CD4-positive, alpha-beta memory T cell (primary cell): ENCODE measurements around the gene KRTCAP2. TPM values are rescaled to one million over a fixed set of nuclear protein-coding genes. Genes with fewer than 3 reads are reported as not detected.
"Not testable (repeated sequence)": the region's sequence is repeated elsewhere in the genome, so short reads cannot be mapped to it uniquely, and the experiment has no call there.

ENCODE experiments used
- CTCF ChIA-PET: fragments of 350-600 bp; sonication (Branson Sonifier 250); formaldehyde crosslinking; loops from one replicate; lab custom pipeline; 2021; ENCODE audit warnings: inconsistent platforms; ENCODE audit not compliant: partially characterized antibody; lab: Charles Lee
- POLR2A ChIA-PET: fragments of 350-600 bp; sonication (Branson Sonifier 250); formaldehyde crosslinking; loops from one replicate; lab custom pipeline; 2021; ENCODE audit not compliant: partially characterized antibody; lab: Charles Lee
- DNase-seq, 5 donors: peaks; one replicate each; pipeline versions ENCODE4 v3.0.0 to v3.0.0-alpha.2; 2020 to 2022; ENCODE audit warnings: mixed read lengths in 1 of 5
- H3K27ac ChIP-seq: one replicate; pipeline ENCODE4 v1.7.0; 2013; ENCODE audit warnings: low read depth, low read length
- H3K27me3 ChIP-seq: 2 replicates; pipeline ENCODE4 v1.7.0; 2013; ENCODE audit warnings: mild to moderate bottlenecking, low read length, moderate library complexity; ENCODE audit not compliant: insufficient read depth
- H3K36me3 ChIP-seq: 2 replicates; pipeline ENCODE4 v1.7.0; 2013; ENCODE audit warnings: mild to moderate bottlenecking, low read length, moderate library complexity; ENCODE audit not compliant: insufficient read depth
- H3K4me1 ChIP-seq: 2 replicates; pipeline ENCODE4 v1.7.0; 2013; ENCODE audit warnings: mild to moderate bottlenecking, low read length, moderate library complexity; ENCODE audit not compliant: insufficient read depth
- H3K4me3 ChIP-seq, 2 donors: one replicate each; pipeline ENCODE4 v1.7.0; 2013; ENCODE audit warnings: low read length in 2 of 2, mild to moderate bottlenecking in 1 of 2
- H3K9me3 ChIP-seq, 2 donors: one replicate each; pipeline ENCODE4 v1.7.0; 2013; ENCODE audit warnings: low read length in 2 of 2, control low read depth in 1 of 2; ENCODE audit not compliant: control insufficient read depth in 1 of 2
- H3K27ac Mint-ChIP-seq, 7 donors: one replicate each; pipeline ENCODE4 v1.8.0; 2020 to 2021; ENCODE audit warnings: mixed read lengths in 7 of 7, mild to moderate bottlenecking in 6 of 7, inconsistent platforms in 3 of 7, moderate library complexity in 3 of 7
- H3K27me3 Mint-ChIP-seq, 2 donors: one replicate each; pipeline ENCODE4 v1.8.0; 2020 to 2021; ENCODE audit warnings: mixed read lengths in 2 of 2
- H3K36me3 Mint-ChIP-seq, 2 donors: one replicate each; pipeline ENCODE4 v1.8.0; 2020 to 2021; ENCODE audit warnings: mixed read lengths in 2 of 2, inconsistent platforms in 1 of 2, mild to moderate bottlenecking in 1 of 2
- H3K4me1 Mint-ChIP-seq, 4 donors: one replicate each; pipeline ENCODE4 v1.8.0; 2020 to 2021; ENCODE audit warnings: mixed read lengths in 4 of 4, mild to moderate bottlenecking in 1 of 4
- H3K4me3 Mint-ChIP-seq, 8 donors: one replicate each; pipeline ENCODE4 v1.8.0; 2020 to 2021; ENCODE audit warnings: mixed read lengths in 8 of 8, mild to moderate bottlenecking in 7 of 8, moderate library complexity in 6 of 8, inconsistent platforms in 3 of 8
- H3K9me3 Mint-ChIP-seq, 8 donors: one replicate each; pipeline ENCODE4 v1.8.0; 2020 to 2021; ENCODE audit warnings: mixed read lengths in 8 of 8, mild to moderate bottlenecking in 5 of 8, inconsistent platforms in 3 of 8, moderate library complexity in 1 of 8
- intact Hi-C: fragments of 100-400 bp; cut with micrococcal nuclease; formaldehyde crosslinking; loops from one replicate; pipeline ENCODE4 v1.15.1; 2023
- polyA plus RNA-seq, 2 donors: library from polyadenylated mRNA; unstranded; fragments of 300-500 nt; fragmentation: Illumina TruSeq; gene quantifications; one replicate each; pipeline ENCODE4 v1.2.3, GENCODE V29; 2021
- total RNA-seq, 2 experiments: library from RNA; stranded (reverse); gene quantifications; one replicate each; pipeline ENCODE4 v1.2.3, GENCODE V29; 2021

The KRTCAP2 gene
- total and polyA plus RNA-seq, 4 experiments from 2014 or later: 173 to 488 (median 325) TPM

- Histone ChIP-seq H3K4me1 (peaks cover 27% of the 10 kb centered on the region), H3K4me3 (peak overlapping the region; percentile 58 to 73), H3K27ac (peak overlapping the region; percentile 67)
- H3K27ac Mint-ChIP-seq: peak overlapping the region; percentile 91 to 99 (median 98)
- peaks cover 19 to 38% (median 24%) of the 10 kb centered on the region in 4 donors for H3K4me1 Mint-ChIP-seq
- H3K27me3 Mint-ChIP-seq, H3K9me3 Mint-ChIP-seq, H3K9me3 ChIP-seq, H3K36me3 ChIP-seq, DNase-seq, H3K36me3 Mint-ChIP-seq, H3K27me3 ChIP-seq: not testable (repeated sequence)
- intact Hi-C loops: loop anchor here (1.0 to 5.0 kb wide), 5 partner anchors 13 to 113 kb away; partner anchors contain the start of genes FDPS and THBS3
- peak overlapping the region; percentile 87 to 97 (median 92) for H3K4me3 Mint-ChIP-seq
- ChIA-PET CTCF (interaction anchor here (0.8 to 3.8 kb wide), 22 partner anchors 9 to 145 kb away, joined by 3 to 145 read pairs (median 4); partner anchors contain the start of genes ADAM15, KRTCAP2, MTX1 and THBS3), POLR2A (interaction anchor here (0.7 to 3.8 kb wide), 22 partner anchors 12 to 1216 kb away, joined by 3 to 58 read pairs (median 5); partner anchors contain the start of genes ADAM15, CLK2, FLAD1 and JTB)
Observed at GRCh38 chr1:155193991-155194240, 20.8 kb upstream of the KRTCAP2 start.

- Histone ChIP-seq H3K4me1 (peaks cover 27% of the 10 kb centered on the region), H3K36me3 (no peaks in the 10 kb centered on the region), H3K27ac (peak overlapping the region; percentile 67), H3K9me3 (no peaks in the 10 kb centered on the region), H3K4me3 (peak overlapping the region; percentile 58 to 73), H3K27me3 (no peaks in the 10 kb centered on the region)
- peak overlapping the region; percentile 87 to 97 (median 92) for H3K4me3 Mint-ChIP-seq
- peak overlapping the region; percentile 91 to 99 (median 98) for H3K27ac Mint-ChIP-seq
- peaks cover 19 to 38% (median 24%) of the 10 kb centered on the region in 4 donors for H3K4me1 Mint-ChIP-seq
- peaks cover 0 to 2% of the 10 kb centered on the region in 2 donors for H3K36me3 Mint-ChIP-seq
- peak; percentile 60 to 72 (median 62) for DNase-seq
- CTCF ChIA-PET: interaction anchor here (0.6 to 3.8 kb wide), 25 partner anchors 9 to 812 kb away, joined by 3 to 145 read pairs (median 4); partner anchors contain the start of genes ADAM15, KRTCAP2, MTX1 and THBS3
- H3K9me3 Mint-ChIP-seq: peaks cover 0 to 3% (median 0%) of the 10 kb centered on the region in 8 donors
- intact Hi-C loops: loop anchor here (1.0 to 5.0 kb wide), 3 partner anchors 17 to 114 kb away; partner anchors contain the start of gene FDPS
- POLR2A ChIA-PET: interaction anchor here (0.6 to 3.8 kb wide), 23 partner anchors 12 to 1216 kb away, joined by 3 to 58 read pairs (median 5); partner anchors contain the start of genes ADAM15, CLK2, FLAD1 and JTB
- no peaks in the 10 kb centered on the region for H3K27me3 Mint-ChIP-seq
Observed at GRCh38 chr1:155193275-155193990, 20.3 kb upstream of the KRTCAP2 start.

- peak overlapping the region; percentile 87 to 97 (median 92) for H3K4me3 Mint-ChIP-seq
- H3K36me3 Mint-ChIP-seq: peaks cover 0 to 4% of the 10 kb centered on the region in 2 donors
- DNase-seq: peak; percentile 34 to 66 (median 39)
- intact Hi-C loops: loop anchor here (1.0 to 5.0 kb wide), 3 partner anchors 16 to 115 kb away; partner anchors contain the start of gene FDPS
- CTCF ChIA-PET: interaction anchor here (0.6 to 3.8 kb wide), 21 partner anchors 8 to 812 kb away, joined by 3 to 145 read pairs (median 3); partner anchors contain the start of genes ADAM15, KRTCAP2, MTX1 and THBS3
- Histone ChIP-seq H3K27me3 (no peaks in the 10 kb centered on the region), H3K4me1 (peaks cover 27% of the 10 kb centered on the region), H3K4me3 (peak overlapping the region; percentile 58 to 73), H3K27ac (peak overlapping the region; percentile 67), H3K9me3 (no peaks in the 10 kb centered on the region), H3K36me3 (no peaks in the 10 kb centered on the region)
- H3K4me1 Mint-ChIP-seq: peaks cover 24 to 44% (median 28%) of the 10 kb centered on the region in 4 donors
- POLR2A ChIA-PET: interaction anchor here (0.6 to 3.8 kb wide), 15 partner anchors 12 to 1215 kb away, joined by 3 to 58 read pairs (median 6); partner anchors contain the start of genes ADAM15, CLK2, FLAD1 and JTB
- no peaks in the 10 kb centered on the region for H3K27me3 Mint-ChIP-seq
- H3K27ac Mint-ChIP-seq: peak overlapping the region; percentile 91 to 99 (median 98)
- H3K9me3 Mint-ChIP-seq: peaks cover 0 to 3% (median 0%) of the 10 kb centered on the region in 8 donors
Observed at GRCh38 chr1:155192346-155193274, 19.5 kb upstream of the KRTCAP2 start.

GRCh38 chr1:155191904-155192303 is 18.8 kb upstream of the KRTCAP2 start:
- H3K27ac Mint-ChIP-seq: peak overlapping the region; percentile 25 to 91 (median 41)

GRCh38 chr1:155189926-155190325 is 16.8 kb upstream of the KRTCAP2 start:
- intact Hi-C loops: loop anchor here (5.0 kb wide), 2 partner anchors 52 to 117 kb away; partner anchors contain the start of gene FDPS
- DNase-seq: peak in 1 of 5 donors; percentile 19

More at GRCh38 chr1:155191904-155192303, 18.8 kb upstream of the KRTCAP2 start:
- H3K4me1 Mint-ChIP-seq: peaks cover 24 to 49% (median 28%) of the 10 kb centered on the region in 4 donors
- POLR2A ChIA-PET: interaction anchor here (1.5 to 3.8 kb wide), 3 partner anchors 14 to 70 kb away, joined by 3 to 48 read pairs (median 25); partner anchors contain the start of gene SCAMP3
- Histone ChIP-seq H3K27me3 (no peaks in the 10 kb centered on the region), H3K9me3 (no peaks in the 10 kb centered on the region), H3K27ac (no peak overlapping the region), H3K36me3 (no peaks in the 10 kb centered on the region), H3K4me3 (no peak overlapping the region), H3K4me1 (peaks cover 27% of the 10 kb centered on the region)
- peak overlapping the region in 6 of 8 donors; percentile 17 to 71 (median 38) for H3K4me3 Mint-ChIP-seq
- peak in 1 of 5 donors; percentile 19 for DNase-seq
- peaks cover 0 to 4% of the 10 kb centered on the region in 2 donors for H3K36me3 Mint-ChIP-seq
- peaks cover 0 to 2% (median 0%) of the 10 kb centered on the region in 8 donors for H3K9me3 Mint-ChIP-seq
- CTCF ChIA-PET: interaction anchor here (1.0 to 3.8 kb wide), 5 partner anchors 16 to 813 kb away, joined by 3 to 145 read pairs (median 4); partner anchors contain the start of genes KRTCAP2, MTX1, THBS3 and TRIM46
- intact Hi-C loops: loop anchor here (5.0 kb wide), 2 partner anchors 50 to 115 kb away; partner anchors contain the start of gene FDPS
- H3K27me3 Mint-ChIP-seq: no peaks in the 10 kb centered on the region

GRCh38 chr1:155188268-155188667 is 15.2 kb upstream of the KRTCAP2 start:
- peak overlapping the region in 6 of 7 donors; percentile 34 to 86 (median 79) for H3K27ac Mint-ChIP-seq
- peaks cover 0 to 2% (median 0%) of the 10 kb centered on the region in 8 donors for H3K9me3 Mint-ChIP-seq
- POLR2A ChIA-PET: no interaction called here
- CTCF ChIA-PET: no interaction called here
- H3K4me3 Mint-ChIP-seq: peak overlapping the region in 6 of 8 donors; percentile 23 to 67 (median 54)
- peaks cover 10 to 23% (median 13%) of the 10 kb centered on the region in 4 donors for H3K4me1 Mint-ChIP-seq
- no peaks in the 10 kb centered on the region for H3K27me3 Mint-ChIP-seq
- Histone ChIP-seq H3K36me3 (no peaks in the 10 kb centered on the region), H3K4me1 (peaks cover 13% of the 10 kb centered on the region), H3K9me3 (no peaks in the 10 kb centered on the region), H3K4me3 (no peak overlapping the region), H3K27me3 (no peaks in the 10 kb centered on the region), H3K27ac (no peak overlapping the region)
- peaks cover 3 to 8% of the 10 kb centered on the region in 2 donors for H3K36me3 Mint-ChIP-seq
- intact Hi-C loops: no loop called here
- peak in 1 of 5 donors; percentile 31 for DNase-seq

More at GRCh38 chr1:155189926-155190325, 16.8 kb upstream of the KRTCAP2 start:
- H3K27me3 ChIP-seq, H3K27ac ChIP-seq, H3K4me3 ChIP-seq, H3K27ac Mint-ChIP-seq, H3K9me3 Mint-ChIP-seq, POLR2A ChIA-PET, CTCF ChIA-PET, H3K4me3 Mint-ChIP-seq, H3K27me3 Mint-ChIP-seq, H3K36me3 Mint-ChIP-seq, H3K9me3 ChIP-seq, H3K36me3 ChIP-seq: not testable (repeated sequence)
- peaks cover 21 to 39% (median 26%) of the 10 kb centered on the region in 4 donors for H3K4me1 Mint-ChIP-seq
- peaks cover 27% of the 10 kb centered on the region for H3K4me1 ChIP-seq
